Fibroblast of upper back skin (primary cell): ENCODE results near the gene PRKCD.

Source experiments
- DNase-seq: peaks from one replicate; pipeline ENCODE4 v3.0.0-alpha.2; 2013

Gene PRKCD

DNA sequence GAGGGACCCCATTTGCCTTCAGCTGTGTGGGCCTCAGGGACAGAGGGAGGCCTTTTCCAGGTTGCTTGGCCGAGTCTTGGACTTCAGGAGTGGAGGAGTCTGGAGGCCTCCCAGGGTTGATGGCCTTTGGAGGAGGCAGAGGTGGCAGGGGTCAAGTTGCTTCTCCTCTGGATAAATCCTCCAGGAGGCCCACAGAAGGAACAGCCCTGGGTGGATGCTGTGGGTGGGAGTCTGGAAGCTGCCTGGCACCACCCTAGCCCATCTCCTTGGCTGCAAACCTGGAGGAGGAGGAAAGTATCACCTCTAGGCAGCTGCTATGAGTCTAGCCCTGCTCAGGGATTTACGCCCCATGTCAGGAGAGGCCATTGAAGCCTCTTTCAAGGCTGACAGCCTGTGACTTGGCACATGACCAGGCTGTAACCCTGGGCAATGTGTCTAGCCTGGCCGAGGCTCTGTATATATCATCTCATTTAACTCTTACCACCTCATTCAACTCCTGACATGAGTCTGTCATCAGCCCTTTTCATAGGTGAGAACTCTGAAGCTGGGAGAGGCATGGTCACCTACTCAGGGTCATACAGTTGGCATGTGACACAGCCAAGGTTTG lies 2.9 kb upstream of the PRKCD start:
- no peak for DNase-seq

DNA sequence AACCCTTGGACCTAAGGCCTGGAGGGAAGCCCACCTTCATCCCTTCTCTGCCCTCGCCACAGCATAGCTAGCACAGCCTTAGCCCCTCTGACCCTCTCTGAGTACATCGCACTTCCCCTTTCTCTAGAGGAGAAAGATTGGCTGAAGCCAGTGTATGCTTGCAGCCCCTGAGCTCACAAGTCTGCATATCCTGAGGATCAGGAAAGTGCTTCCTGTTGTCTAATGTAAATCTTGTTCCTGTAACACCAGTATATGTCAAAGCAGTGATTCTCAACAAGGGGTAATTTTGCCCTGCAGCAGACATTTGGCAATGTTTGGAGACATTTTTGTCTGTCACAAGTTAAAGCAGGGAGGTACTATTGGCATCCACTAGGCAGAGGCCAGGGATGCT lies 2.2 kb upstream of the PRKCD start:
- no peak for DNase-seq

- DNase-seq: no peak
Measured at GRCh38 chr3:53159156-53160060, 1.6 kb upstream of the PRKCD start.

GRCh38 chr3:53160061-53160659 lies 849 bp upstream of the PRKCD start:
- DNase-seq: no peak

DNA sequence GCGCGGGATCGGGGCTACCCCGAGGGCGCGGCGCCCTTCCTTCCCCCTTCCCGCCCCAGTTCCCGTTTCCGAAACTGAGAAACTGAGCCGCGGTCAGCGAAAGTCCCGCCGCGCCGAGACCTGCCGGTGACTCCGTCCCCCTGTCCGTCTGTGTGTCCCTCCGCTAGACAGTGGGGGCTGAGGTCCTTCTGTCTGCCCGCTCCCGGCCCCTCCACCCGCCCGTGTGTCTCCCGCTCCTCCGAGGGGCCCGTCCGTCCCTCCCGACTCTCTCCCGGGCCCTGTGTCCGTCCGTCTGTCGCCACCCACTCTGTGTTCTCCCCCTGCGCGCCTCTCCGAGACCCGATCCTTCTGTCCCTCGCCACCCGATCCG lies 426 bp downstream of the PRKCD start:
- DNase-seq: no peak

- DNase-seq: no peak
Measured at GRCh38 chr3:53161820-53162671, 1.0 kb downstream of the PRKCD start.

DNA sequence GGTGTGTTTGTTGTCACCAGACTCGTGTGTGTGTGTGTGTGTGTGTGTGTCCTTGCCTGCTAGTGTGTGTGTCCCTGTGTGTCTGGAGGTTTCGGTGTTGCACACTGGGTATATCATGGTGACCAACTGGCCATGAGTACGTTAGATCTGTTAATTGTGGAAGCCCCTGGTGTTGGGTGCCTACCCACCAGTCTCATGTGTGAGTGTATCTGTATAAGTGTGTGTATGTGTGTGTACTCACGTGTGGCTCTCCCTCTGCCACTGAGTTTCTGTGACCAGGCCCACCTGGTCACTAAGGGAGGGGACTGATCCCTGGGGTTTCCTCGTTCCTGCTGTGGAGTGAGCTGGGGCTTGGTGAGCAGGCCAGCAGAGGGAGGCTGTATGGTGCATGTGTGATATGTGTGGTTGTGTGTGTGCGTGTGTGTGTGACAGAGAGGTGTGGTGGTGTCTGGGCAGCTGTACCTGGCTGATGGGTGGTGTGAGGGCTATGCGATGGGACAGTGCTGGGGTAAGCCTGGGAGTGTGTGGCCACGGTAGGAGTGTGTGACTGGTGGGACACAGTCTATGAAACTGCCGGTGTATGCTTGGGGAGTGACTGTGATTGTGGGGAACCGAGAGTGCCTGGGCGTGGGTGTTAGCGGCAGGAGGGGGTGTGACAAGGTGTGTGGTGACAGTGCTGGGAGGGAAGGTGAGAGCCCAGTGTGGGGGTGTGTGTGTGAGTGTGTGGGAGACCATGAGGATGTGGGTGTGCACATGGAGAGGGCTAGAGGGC lies 1.8 kb downstream of the PRKCD start:
- no peak for DNase-seq

- DNase-seq: no peak
Measured at GRCh38 chr3:53163444-53164387, 2.7 kb downstream of the PRKCD start.

- DNase-seq: no peak
Measured at GRCh38 chr3:53164911-53165310, 3.9 kb downstream of the PRKCD start.

GRCh38 chr3:53166206-53166605 lies 5.2 kb downstream of the PRKCD start:
- no peak for DNase-seq

DNA sequence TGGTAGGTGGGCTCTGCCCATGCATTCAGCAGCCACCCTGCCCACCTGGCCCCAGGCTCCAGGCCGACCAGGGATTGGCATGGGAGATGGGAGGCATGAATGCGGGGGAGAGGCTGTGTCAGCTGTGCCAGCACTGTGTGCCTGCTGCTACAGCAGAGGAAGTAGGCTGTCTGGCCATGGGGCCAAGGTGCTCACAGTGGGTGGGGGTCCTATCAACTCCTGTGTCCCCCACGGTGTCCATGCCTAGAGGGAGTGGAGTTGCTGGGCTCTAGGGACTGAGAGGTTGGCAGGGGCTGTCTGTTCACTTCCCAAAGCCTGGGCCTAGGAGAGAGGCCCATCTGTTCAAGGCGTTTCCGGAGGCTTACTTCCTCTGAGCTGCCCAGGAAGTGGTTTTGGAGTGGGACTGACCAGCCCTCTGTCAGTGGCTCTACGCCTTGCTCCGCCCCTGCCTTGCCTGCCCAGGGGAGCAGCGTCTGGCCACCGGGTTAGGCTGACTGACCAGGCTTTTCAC lies 5.8 kb downstream of the PRKCD start:
- DNase-seq: peak; percentile 44

DNA sequence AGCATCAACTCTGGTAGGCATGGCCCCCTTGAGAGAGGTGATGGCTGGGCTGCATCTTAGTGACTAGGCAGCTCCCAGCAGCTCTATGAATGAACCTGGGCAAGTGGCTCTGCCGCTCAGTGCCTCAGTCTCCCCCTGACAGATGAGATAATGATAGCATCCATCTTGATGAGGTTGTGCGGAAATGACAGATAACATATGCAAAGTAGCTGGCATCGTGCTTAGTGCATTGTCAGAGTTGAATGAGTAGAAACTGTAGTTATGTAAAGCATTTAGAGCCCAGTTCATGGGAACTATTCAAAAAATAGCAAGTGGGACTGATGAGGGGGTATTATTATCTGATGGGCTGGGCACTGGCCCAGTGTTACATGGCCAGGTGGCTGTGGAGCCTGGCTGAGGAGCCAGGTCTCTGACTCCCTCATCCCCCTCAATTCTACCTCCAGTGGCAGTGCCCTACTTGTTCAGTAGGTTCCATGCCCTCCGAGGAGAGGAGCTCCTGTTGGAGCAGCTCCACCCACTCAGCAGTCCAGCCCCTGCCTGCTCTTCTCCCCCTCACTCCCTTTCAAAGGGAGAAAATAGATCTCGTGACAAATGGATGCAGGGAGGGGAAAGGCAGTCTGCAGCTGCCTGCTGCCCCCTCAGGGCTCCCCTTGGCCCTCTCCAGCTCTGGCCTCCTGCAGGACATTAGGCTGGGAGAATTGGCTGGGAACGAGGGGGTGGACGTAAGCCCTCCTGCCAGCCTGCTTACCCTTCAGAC lies 6.6 kb downstream of the PRKCD start:
- DNase-seq: no peak

DNA sequence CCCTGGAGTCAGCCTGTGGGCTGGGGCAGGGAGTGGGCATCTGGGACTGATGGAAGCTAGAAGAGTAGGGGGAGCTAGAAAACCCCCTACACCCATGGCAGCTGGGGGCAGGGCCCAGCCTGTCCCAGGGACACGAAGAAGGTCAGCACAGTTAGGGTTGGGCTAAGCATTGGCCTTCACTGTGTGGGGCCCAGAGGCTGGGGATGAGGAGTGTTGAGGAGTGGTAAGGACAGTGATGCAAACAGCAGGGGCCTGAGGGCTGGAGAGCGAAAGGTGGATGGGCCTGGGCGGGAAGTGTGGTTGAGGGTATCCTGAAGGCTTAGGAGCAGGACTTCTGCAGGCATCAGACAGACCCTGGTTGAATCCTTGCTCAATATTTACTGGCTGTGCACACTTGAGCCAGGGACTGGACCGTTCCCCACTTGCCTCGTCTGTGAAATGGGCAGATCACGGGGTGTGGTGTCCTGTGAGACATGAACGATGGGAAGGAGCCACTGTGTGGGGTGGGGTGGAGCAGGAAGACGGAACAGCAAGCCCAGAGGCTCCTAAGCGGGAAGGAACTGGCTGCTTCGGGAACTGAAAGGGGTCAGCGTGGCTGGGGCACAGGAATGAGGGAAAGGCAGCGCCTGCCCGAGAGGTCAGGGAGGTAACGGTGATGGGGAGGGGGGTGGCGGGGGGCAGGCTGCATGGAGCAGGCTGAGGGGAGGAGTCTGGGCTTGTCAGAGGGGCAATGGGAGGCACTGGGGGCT lies 7.3 kb downstream of the PRKCD start:
- DNase-seq: no peak

DNA sequence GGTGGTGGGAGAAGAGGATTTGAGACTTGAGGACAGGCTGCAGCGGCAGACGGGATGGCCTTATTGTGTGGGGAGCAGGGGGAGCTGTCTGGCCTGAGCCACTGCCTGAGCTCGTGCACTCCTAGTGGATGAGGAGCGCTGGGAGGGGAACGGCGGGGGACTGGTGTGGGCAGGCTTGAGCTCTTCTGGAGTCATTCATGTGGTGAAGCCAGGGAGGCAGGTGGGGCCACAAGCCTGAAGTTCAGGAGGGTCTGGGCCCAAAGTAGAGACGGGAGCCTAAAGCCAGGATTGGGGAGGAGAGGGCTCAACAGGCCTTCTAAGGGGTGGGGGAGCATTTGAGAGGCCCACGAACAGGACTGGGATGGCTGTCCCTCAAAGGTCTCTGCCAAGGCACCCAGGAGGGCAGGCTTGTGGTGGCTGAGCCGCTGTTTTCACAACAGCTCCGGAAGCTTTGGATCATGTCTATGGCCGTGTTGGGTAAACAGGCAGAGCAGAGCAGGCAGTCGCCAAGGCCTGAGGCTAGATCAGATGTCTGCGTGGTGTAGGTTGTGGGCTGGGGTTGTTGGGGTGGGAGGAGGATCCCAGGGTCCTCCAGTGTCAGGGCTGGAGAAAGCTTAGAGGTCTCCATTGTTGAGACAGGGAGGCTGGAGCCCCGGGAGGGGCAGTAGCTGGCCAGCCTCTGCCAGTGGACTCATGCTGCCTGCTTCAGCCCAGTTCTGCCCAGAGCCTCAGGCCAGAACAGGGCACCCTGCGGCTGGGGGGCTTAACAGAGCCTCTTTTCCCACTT lies 8.2 kb downstream of the PRKCD start:
- DNase-seq: no peak

DNA sequence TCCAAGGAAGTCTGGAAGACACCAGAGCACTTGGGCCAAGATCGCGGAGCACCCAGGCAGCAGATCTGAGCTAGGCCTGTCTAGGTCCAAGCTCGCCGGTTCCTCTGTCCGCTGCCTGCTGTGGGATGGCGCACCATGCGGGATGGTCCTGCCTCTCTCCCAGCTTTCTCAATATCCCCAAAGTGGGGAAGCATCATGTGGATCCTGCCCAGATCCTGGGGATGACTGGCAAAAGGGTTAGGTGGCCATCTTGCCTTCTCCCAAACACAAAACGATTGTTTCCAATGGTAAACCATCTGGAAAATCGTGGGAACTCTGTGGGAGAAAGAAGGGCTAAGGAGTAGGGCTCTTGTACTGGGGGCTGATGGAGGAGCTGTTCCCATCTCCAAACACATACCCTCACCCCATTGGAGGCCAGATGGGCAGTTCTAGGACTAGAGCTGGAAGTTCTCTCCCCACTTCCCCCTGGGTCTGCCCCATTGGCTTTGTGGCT lies 8.9 kb downstream of the PRKCD start:
- no peak for DNase-seq

DNA sequence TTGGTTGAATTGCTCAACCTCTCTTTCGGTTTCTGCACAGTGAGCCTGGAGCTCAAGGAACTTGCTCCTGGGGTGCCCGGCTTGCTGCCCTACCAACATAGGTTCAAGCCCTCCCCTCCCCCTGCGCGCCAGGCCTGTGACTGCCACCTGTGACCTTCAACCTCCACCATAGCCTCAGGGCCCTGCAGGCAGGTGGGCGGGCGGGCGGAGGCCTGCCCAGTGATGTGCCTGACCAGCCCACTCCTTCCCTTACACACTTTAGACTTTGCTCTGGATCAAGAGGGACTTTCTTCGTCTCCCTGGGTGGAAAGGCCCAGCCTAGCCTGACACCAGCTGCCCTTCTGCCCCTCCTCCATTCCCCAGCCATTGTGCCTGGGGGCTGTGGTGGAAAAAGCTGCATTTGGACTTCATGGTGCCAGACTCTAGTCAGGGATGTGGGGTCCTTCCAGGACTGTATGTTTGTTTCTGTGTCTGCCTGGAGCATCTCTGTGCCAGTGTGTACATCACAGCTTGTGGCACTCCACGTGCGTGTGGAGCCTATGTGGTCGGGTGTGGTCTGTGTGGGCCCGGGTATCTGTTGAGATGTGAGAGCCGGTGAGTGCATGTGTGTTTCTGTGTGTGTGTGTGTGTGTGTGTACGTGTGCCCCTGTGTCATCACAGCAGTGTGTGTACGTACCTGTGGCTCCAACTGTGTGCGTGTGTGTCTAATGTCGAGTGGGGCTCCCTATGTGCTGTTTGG lies 9.5 kb downstream of the PRKCD start:
- DNase-seq: no peak

GRCh38 chr3:53171064-53171418 lies 10.0 kb downstream of the PRKCD start:
- DNase-seq: no peak
